ENCODE results near the gene SMARCC1. TPM values are rescaled to one million over a fixed set of nuclear protein-coding genes. Genes with fewer than 3 reads are reported as not detected.

Gene SMARCC1
- total RNA-seq, 2 donors from 2014 or later, result 11.6 to 19.3 TPM

- H3K36me3 ChIP-seq, result peaks cover 26% of the 10 kb centered on the region
- no peaks in the 10 kb centered on the region for H3K9me3 ChIP-seq
- no peak overlapping the region for H3K27ac ChIP-seq
- DNase-seq (ENCODE audit: low spot score), result no peak
- TF ChIP-seq, protein P1, sequence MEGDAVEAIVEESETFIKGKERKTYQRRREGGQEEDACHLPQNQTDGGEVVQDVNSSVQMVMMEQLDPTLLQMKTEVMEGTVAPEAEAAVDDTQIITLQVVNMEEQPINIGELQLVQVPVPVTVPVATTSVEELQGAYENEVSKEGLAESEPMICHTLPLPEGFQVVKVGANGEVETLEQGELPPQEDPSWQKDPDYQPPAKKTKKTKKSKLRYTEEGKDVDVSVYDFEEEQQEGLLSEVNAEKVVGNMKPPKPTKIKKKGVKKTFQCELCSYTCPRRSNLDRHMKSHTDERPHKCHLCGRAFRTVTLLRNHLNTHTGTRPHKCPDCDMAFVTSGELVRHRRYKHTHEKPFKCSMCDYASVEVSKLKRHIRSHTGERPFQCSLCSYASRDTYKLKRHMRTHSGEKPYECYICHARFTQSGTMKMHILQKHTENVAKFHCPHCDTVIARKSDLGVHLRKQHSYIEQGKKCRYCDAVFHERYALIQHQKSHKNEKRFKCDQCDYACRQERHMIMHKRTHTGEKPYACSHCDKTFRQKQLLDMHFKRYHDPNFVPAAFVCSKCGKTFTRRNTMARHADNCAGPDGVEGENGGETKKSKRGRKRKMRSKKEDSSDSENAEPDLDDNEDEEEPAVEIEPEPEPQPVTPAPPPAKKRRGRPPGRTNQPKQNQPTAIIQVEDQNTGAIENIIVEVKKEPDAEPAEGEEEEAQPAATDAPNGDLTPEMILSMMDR (IDR thresholded peaks at IDR 0.05), result no peak
- H3K4me3 ChIP-seq, result no peak overlapping the region
- no peaks in the 10 kb centered on the region for H3K4me1 ChIP-seq
- H3K27me3 ChIP-seq, result no peaks in the 10 kb centered on the region
Observed at GRCh38 chr3:47628426-47628825, 153.3 kb downstream of the SMARCC1 start.

DNA sequence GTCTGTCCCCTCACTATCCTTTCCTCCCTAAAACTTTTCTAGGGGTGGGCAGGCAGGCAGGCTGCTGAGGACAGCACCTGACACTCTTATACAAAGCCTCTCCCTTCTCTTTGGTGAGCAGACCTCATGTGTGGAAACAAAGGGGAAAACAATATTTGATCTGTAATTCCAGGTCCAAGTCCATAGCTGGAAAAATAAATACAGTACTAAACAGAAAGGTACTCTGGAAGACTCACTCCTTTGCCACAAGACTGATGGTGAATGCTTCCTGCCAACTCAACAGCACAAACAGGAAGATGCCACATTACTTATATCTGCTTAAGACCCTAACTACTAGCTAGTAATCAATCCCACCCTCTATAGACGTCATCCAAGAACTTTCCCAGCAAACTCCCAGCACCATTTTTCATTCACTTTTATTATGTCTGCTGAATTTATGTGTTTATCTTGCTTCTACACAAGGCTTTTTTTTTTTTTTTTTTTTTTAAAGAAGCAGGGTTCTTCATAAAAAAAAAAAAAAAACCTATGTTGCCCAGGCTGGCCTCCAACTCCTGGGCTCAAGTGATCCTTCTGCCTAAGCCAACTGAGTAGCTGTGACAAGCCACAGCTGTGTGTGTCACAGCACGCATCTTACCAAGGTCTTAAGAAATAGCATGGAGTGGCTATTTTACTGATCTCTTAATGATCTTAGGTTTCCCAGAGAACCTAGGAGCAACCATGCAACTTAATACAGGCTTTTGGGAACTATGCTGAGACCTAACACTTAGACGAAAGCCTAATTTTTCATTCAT, 158.8 kb downstream of the SMARCC1 start:
- no peak overlapping the region for H3K4me3 ChIP-seq
- H3K27ac ChIP-seq, result no peak overlapping the region
- peaks cover 29% of the 10 kb centered on the region for H3K36me3 ChIP-seq
- TF ChIP-seq, protein P1 (IDR thresholded peaks at IDR 0.05), result no peak
- no peaks in the 10 kb centered on the region for H3K4me1 ChIP-seq
- DNase-seq (ENCODE audit: low spot score), result no peak
- H3K9me3 ChIP-seq, result no peaks in the 10 kb centered on the region
- H3K27me3 ChIP-seq, result no peaks in the 10 kb centered on the region

DNA sequence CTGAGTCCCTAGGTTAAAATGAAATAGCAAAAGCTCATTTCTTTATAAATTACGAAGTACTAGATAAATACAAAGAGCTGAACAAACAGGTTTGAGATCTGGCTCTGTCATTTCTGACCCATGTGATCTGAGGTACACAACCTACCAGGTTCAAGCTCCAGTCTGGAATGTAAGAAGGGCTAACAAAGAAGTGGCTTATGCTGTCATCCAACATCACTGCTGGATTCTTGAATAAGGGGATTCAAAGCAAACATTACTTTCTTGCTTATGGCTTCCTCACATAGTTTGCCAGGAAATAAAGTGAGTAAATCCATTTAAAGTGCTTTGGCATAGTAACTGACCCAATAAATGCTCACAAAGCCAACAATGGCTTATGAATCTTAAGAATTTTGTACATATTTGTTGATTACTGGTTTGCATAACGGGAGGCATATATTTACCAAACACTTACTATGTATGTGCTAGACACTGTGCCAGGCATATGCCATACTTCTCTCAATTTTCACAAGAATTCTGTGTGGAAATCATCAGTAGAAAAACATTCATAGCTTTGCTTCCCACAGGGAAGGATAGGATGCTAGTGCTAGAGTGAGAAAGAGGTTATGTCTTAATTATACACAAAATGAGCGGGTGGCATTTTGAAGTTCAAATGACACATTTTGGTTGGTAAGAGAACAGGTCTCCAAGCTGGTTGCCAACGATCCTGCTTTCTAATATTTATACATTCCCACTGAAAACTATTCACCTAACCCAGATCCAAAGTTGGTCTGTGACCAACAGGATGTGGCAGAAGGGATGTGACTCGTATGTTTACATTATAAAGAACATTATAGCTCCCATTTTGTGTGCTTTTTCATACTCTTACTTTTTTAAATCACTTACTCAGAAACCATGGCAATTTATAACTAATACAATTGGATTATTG, 164.3 kb downstream of the SMARCC1 start:
- TF ChIP-seq, protein P1 (IDR thresholded peaks at IDR 0.05), result no peak
- no peaks in the 10 kb centered on the region for H3K27me3 ChIP-seq
- no peaks in the 10 kb centered on the region for H3K9me3 ChIP-seq
- H3K4me1 ChIP-seq, result peaks cover 0 to 5% of the 10 kb centered on the region in 2 donors
- no peak overlapping the region for H3K4me3 ChIP-seq
- no peak for DNase-seq (ENCODE audit: low spot score)
- H3K36me3 ChIP-seq, result peaks cover 35% of the 10 kb centered on the region
- H3K27ac ChIP-seq, result no peak overlapping the region

DNA sequence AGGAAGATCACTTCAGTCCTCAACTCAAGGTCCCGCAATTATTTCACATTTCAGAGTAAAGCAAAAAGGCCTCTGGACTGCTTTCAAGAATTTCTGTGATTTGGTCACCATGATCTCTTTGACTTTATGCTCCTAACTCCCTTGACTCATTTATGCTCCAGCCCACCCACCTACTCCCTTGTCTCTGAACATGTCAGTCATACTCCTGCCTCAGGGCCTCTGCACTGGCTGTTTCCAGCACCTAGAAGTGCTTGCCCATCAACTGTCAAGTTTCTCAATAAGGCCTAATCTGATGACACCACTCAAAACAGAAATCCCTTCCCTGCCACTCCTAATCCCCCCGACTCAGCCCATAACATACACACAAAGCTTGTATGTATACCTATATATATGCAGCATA, 166.9 kb downstream of the SMARCC1 start:
- Histone ChIP-seq H3K4me3 (no peak overlapping the region), H3K9me3 (no peaks in the 10 kb centered on the region), H3K36me3 (peaks cover 23% of the 10 kb centered on the region), H3K27ac (no peak overlapping the region), H3K27me3 (no peaks in the 10 kb centered on the region), H3K4me1 (peaks cover 0 to 26% of the 10 kb centered on the region in 2 donors)
- TF ChIP-seq, protein P1 (IDR thresholded peaks at IDR 0.05), result no peak
- no peak for DNase-seq (ENCODE audit: low spot score)

- H3K27ac ChIP-seq, result no peak overlapping the region
- peaks cover 0 to 27% of the 10 kb centered on the region in 2 donors for H3K4me1 ChIP-seq
Observed at GRCh38 chr3:47613722-47614121, 168.0 kb downstream of the SMARCC1 start.

More at GRCh38 chr3:47613722-47614121, 168.0 kb downstream of the SMARCC1 start:
- Histone ChIP-seq H3K27me3 (no peaks in the 10 kb centered on the region), H3K9me3 (no peaks in the 10 kb centered on the region), H3K4me3 (no peak overlapping the region), H3K36me3 (peaks cover 24% of the 10 kb centered on the region)
- TF ChIP-seq, protein P1 (IDR thresholded peaks at IDR 0.05), result no peak
- DNase-seq (ENCODE audit: low spot score), result no peak

Data from right atrium auricular region (tissue), 2 donors.